CMK (cell line): ENCODE measurements around the gene EHBP1L1.
A peak's percentile ranks its signal among the peaks of the same experiment; 100 is the strongest.

Source experiments
- DNase-seq: peaks from one replicate; pipeline ENCODE4 v3.0.0-alpha.2; 2010; ENCODE audit warnings: low read depth

EHBP1L1 gene

GRCh38 chr11:65575568-65576231, at the start of gene EHBP1L1:
EHBP1L1 (plus strand) TSS chr11:65576053; CDS start chr11:65576303, 250 bp downstream.
- DNase-seq: peak; percentile 78

GRCh38 chr11:65526744-65527143, 49.1 kb upstream of the EHBP1L1 start:
- DNase-seq: no peak

DNA sequence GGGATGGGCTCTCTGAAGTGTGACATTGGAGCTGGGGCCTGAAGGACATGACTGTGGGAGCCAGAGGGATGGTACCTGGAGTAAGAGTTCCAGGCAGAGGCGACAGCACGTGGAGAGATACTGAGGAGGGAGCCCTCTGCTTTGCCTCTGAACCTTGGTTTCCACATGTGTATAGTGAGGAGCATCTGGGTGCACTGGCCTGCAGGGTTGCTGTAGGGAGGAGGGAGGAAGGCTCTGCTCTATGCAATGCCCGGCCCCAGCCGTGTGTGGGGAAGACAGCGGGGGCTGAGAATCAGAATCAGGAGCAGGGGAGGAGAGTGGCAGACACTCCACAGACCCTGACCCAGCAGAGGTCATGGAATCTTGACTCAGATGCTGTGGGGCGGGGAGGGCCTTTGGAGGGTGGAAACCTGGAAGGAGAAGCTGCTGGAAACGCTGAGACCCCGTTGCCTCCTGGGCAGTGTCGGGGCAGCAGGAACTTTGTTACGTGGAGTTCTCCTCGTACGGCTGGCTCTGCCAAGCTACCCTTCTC, 47.0 kb upstream of the EHBP1L1 start:
- no peak for DNase-seq

GRCh38 chr11:65529475-65530156, 46.2 kb upstream of the EHBP1L1 start:
- DNase-seq: no peak

DNA sequence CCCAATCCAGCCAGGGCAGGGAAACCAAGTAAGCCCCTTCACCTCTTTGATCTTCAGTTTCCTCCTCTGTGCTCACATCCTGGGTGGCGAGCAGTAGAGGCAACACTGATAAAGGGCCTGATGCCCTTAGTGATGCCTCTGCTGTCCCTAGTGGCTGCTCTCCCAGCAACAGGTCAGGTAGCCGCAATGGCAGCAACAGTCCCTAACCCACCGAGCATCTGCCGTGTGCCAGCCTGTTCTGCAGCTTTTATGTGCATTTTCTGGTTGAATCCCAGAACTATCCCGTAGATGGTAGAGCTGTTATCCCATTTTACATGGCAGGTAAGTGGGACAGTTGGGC, 45.7 kb upstream of the EHBP1L1 start:
- DNase-seq: no peak

DNA sequence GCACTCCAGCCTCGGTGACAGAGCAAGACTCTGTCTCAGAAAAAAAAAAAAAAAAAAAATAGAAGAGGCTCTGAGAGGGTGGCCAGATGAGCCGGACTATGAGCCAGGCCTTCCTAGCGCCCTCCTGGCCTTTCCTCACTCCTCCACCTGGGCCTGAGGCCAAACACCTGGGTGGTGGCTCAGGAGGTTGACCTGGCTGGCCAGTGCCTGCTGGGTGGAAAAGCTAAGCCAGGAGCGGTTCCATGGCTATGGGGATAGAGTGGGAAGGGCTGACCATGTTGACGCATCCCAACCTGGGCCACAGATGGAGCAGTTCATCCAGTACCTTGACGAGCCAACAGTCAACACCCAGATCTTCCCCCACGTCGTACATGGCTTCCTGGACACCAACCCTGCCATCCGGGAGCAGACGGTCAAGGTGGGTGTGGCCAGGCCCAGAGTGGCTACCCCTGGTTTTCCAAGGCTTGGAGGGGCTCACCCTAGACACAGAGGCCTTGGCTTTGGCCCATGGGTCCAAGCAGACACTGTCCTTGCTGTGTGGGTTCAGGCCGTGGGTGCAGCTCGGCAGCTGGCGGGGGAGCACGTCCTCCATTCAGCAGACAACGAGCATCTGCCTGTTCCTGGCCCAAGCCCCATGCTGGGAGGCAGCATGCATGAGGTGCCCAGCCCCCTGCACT, 43.3 kb upstream of the EHBP1L1 start:
- no peak for DNase-seq

DNA sequence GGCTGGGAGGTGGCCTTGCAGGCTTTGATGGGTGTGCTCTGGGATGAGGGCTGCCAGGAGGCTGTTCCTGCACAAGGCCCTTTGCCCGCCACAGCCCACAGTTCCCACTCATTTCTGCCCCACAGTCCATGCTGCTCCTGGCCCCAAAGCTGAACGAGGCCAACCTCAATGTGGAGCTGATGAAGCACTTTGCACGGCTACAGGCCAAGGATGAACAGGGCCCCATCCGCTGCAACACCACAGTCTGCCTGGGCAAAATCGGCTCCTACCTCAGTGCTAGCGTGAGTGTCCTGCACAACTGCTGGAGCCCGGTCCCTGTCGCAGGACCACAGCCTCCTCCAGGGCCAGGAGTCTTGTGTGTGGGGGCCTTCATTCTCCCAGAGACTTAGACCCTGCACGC, 40.8 kb upstream of the EHBP1L1 start:
- DNase-seq: no peak

- no peak for DNase-seq
These were observed 39.2 kb upstream of the EHBP1L1 start for GRCh38 chr11:65536412-65537295.

GRCh38 chr11:65537296-65537597, 38.6 kb upstream of the EHBP1L1 start:
- DNase-seq: no peak

DNA sequence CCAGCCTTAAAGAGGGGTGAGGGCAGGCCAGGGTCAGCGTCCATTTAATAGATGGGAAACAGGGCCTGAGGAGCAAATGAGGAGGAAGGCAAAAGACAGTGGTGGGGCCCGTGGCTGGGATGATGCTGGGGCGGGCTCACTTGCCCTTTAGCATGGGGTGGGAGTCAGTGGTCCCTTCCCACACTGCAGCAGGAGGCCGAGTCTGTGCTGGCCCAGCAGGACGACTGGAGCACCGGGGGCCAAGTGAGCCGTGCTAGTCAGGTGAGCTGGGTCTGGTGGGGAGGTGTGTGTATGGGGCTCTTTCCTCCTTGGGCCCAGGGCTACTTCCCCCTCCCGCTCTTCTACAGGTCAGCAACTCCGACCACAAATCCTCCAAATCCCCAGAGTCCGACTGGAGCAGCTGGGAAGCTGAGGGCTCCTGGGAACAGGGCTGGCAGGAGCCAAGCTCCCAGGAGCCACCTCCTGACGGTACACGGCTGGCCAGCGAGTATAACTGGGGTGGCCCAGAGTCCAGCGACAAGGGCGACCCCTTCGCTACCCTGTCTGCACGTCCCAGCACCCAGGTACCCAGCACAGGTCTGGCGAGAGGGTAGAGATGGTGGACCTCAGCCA, 38.1 kb upstream of the EHBP1L1 start:
- DNase-seq: no peak

DNA sequence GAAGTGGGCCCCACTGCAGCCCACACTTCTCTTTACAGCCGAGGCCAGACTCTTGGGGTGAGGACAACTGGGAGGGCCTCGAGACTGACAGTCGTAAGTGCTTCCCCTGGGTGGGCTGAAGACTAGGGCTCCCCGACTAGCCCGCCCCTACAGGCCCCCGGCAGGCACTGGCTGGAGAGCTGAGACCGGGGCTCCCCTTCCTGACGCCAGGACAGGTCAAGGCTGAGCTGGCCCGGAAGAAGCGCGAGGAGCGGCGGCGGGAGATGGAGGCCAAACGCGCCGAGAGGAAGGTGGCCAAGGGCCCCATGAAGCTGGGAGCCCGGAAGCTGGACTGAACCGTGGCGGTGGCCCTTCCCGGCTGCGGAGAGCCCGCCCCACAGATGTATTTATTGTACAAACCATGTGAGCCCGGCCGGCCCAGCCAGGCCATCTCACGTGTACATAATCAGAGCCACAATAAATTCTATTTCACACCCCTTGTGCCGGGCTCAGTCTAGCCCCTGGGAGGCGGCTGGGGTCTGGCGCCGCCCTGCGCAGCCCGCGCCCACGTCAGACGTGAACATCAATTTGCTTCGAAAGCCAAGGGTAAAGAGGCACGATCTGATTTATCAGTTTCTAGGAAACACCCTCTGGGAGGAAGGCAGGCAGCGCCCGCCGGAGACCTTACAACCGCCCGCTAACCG, 37.5 kb upstream of the EHBP1L1 start:
- no peak for DNase-seq

GRCh38 chr11:65538915-65539743, 36.7 kb upstream of the EHBP1L1 start:
- DNase-seq: no peak

DNA sequence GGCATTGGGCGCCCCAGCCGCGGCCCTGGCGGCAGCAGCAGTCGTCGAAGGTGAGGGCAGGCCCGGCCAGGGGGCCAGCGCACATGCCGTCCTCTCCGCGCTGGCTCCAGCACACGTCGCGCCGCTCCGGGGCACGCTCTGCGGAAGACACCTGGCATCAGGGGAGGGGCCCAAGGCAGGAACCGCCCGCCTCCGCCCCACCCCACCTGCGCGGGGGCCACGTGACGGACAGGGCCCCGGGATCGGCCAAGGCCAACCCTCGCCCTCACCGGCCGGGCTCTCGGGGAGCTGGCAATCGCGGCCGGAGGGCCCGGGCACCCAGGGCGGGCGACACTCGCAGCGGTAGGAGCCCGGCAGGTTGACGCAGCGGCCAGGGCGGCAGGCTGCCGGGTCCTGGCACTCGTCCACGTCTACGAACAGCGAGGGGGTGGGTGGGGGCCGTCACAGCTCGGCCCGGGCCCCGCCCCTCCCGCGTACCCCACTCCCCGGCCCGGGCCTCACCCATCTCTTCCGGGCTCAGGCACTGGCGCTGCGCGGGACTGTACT, 36.0 kb upstream of the EHBP1L1 start:
- no peak for DNase-seq

DNA sequence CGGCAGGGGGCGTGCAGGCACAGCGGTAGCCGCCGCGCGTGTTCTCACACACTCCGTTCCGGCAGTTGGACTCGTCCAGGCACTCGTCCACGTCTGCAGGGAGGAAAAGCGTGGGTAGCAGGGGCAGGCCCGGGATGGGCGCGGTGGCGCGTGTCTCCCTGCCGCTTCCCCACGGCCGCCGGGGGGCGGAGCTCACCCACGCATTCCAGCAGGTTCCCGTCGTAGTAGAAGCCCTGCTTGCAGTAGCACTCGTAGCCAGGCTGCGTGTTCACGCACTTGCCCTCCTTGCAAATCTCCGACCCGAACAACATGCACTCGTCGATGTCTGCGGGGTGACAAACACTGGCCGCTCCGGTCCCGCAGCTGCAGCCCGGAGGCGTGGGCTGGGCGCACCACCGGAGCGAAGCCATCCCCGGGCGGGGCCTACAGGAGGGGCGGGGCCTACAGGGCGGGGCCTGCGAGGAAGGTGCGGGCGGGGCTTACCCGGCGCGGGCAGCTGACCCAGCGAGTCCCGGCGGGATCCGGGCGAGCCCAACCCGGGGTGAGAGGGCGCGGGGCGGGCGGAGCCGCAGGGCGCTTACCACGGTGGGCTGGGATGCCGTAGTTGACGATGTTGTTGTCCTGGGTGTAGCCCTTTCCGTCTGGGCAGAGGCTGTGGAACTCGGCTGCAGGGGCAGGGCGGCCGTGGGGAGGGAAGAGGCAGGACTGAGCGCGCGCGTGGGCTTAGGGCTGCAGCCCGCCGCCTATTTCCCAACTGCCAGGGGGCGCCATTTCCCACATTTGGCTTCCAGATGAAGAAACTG, 35.4 kb upstream of the EHBP1L1 start:
- DNase-seq: peak; percentile 79

DNA sequence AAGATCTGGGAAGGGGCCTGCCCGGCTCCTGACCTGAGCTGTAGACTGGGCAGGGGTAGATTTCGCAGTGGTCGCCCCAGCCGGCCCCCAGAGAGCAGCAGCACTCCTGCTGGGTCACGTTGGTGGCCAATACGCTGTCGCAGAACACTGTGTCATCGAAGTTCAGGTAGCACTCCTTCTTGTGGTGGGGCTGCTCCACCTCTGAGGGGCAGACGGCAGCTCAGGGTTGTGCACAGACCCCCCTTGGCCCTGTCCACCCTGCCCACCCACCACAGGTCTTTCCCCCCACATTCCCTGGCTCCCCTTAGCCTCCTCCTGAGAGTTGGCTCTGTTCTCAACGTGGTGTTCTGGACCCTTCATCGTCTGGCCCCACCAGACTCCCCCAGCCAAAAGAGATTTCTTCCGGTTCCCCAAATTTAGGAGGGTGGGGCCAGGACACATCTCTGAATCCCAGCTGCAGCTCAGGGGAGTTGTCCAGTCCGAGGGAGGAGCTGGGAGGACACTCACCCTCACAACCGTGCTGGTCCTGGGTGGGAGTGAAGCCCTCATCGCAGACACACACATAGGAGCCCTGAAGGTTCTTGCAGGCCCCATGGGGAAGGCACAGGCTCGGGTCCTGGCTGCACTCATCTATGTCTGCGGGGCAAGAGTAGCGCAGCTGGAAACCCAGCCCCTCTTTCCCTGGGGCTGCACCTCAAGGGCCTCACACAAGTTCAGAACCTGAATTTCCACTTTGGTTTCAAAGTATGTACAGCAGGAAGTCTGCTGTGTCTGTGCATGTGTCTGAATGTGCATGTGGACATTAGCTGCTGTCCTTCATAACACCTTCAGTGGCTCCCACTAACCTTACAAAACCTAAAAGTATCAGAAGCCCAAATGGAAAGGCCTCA, 34.5 kb upstream of the EHBP1L1 start:
- DNase-seq: no peak

DNA sequence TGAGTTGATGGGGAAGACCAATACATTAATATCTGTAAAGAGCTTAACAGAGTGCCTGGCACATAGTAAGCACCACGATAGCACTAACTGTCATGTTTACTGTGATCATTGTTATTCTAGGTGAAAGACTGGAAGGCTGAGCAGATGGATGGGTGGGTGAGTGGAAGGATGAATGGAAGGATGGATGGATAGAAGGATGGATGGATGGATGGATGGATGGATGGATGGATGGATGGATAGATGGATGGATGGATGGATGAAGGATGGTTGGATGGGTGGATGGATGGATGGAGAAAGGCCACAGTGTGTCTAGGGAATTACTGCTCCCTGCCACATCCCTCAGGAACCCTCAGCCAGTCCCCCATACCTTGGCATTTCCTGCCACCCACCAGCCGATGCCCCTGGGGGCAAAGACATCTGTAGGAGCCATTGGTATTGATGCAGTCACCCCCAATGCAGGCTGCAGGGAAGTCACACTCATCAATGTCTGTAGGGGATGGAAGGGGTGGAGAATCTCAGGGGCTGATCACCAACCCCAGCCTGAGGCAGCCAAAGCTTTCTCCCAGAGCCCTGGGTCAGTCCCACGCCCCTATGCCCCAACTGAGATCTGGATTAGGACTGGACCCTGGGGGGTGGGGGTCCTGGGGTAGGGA, 33.0 kb upstream of the EHBP1L1 start:
- no peak for DNase-seq

DNA sequence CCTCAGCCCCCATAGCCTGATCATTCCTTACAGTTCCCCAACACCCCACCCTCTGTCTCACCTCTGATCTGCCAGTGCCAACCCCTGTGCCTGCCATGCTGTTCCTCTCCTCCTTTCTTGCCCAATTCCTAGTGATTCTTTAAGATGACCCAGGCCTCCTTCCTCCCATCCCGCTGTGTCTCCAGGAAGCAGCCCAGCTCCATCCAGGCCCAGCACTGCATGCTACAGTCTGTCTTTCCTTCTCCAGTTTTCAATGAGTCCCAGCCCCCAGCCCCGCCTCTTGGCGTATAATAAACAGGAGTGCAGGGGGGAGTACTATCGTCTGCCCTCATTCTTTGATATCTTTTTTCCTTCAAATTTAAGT, 30.0 kb upstream of the EHBP1L1 start:
- no peak for DNase-seq
